Immature natural killer cell (primary cell): ENCODE data around the gene NBEAL2. TPM values are rescaled to one million over a fixed set of nuclear protein-coding genes. Genes with fewer than 3 reads are reported as not detected.

ENCODE experiments used
- DNase-seq, 3 donors: peaks; one replicate each; pipeline ENCODE4 v3.0.0; 2022; ENCODE audit warnings: mixed read lengths in 1 of 3
- H3K27ac Mint-ChIP-seq, 6 donors: one replicate each; pipeline ENCODE4 v1.8.0; 2020; ENCODE audit warnings: mixed read lengths in 6 of 6, mild to moderate bottlenecking in 5 of 6, inconsistent platforms in 4 of 6, moderate library complexity in 3 of 6
- H3K27me3 Mint-ChIP-seq, 3 donors: one replicate each; pipeline ENCODE4 v1.8.0; 2020 to 2021; ENCODE audit warnings: low read depth in 3 of 3, mild to moderate bottlenecking in 3 of 3, mixed read lengths in 3 of 3, moderate library complexity in 3 of 3, inconsistent platforms in 1 of 3
- H3K36me3 Mint-ChIP-seq, 3 donors: one replicate each; pipeline ENCODE4 v1.8.0; 2020; ENCODE audit warnings: mixed read lengths in 3 of 3, inconsistent platforms in 2 of 3, mild to moderate bottlenecking in 2 of 3
- H3K4me1 Mint-ChIP-seq, 2 donors: one replicate each; pipeline ENCODE4 v1.8.0; 2020; ENCODE audit warnings: inconsistent platforms in 2 of 2, mild to moderate bottlenecking in 2 of 2, mixed read lengths in 2 of 2, moderate library complexity in 1 of 2
- H3K4me3 Mint-ChIP-seq, 5 donors: one replicate each; pipeline ENCODE4 v1.8.0; 2020; ENCODE audit warnings: mild to moderate bottlenecking in 5 of 5, mixed read lengths in 5 of 5, inconsistent platforms in 3 of 5, moderate library complexity in 3 of 5
- H3K9me3 Mint-ChIP-seq, 6 donors: one replicate each; pipeline ENCODE4 v1.8.0; 2020; ENCODE audit warnings: mild to moderate bottlenecking in 6 of 6, mixed read lengths in 6 of 6, inconsistent platforms in 4 of 6, moderate library complexity in 3 of 6
- polyA plus RNA-seq, 3 donors: library from polyadenylated mRNA; unstranded; fragments of 300-500 nt; fragmentation: Illumina TruSeq; gene quantifications; one replicate each; pipeline ENCODE4 v1.2.3, GENCODE V29; 2021

The NBEAL2 gene
- polyA plus RNA-seq, 3 donors from 2014 or later = 7.9 to 28.4 (median 9.9) TPM

- Mint-ChIP-seq H3K27ac (peak overlapping the region; percentile 50 to 79 (median 66)), H3K4me3 (no peak overlapping the region), H3K9me3 (no peaks in the 10 kb centered on the region), H3K36me3 (peaks cover 21 to 36% (median 29%) of the 10 kb centered on the region in 3 donors), H3K4me1 (peaks cover 76 to 87% of the 10 kb centered on the region in 2 donors), H3K27me3 (peaks cover 0 to 13% (median 2%) of the 10 kb centered on the region in 3 donors)
- no peak for DNase-seq
These were observed 43.4 kb upstream of the NBEAL2 start for GRCh38 chr3:46935989-46936558.

DNA sequence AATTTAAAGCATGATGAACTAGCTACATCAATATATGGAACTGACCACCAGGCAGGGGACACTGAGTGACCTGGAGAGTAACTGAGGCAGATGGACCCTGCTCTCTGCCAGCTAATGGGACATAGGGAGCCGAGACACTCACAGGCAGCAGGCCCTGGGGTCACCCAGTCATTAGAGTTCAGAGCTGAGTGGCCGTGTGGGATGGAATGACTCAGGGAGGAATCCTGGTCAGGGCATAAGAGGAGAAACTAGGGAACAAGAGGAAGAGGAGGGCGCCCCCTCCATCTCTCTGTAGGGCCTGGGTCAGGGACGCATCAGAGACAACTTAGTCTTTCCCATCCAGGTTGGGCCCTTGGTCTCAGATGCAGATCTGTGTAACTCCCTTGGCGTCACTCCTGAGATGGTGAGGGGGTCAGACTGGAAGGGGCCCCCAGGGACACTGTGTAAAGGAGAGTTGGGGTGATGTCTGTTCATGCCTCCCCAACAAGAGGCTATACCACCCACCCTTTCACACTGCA is 42.7 kb upstream of the NBEAL2 start:
- Mint-ChIP-seq H3K4me1 (peaks cover 73 to 84% of the 10 kb centered on the region in 2 donors), H3K9me3 (no peaks in the 10 kb centered on the region), H3K36me3 (peaks cover 21 to 36% (median 29%) of the 10 kb centered on the region in 3 donors), H3K27me3 (peaks cover 0 to 7% (median 2%) of the 10 kb centered on the region in 3 donors), H3K4me3 (no peak overlapping the region), H3K27ac (peak overlapping the region; percentile 40 to 74 (median 58))
- no peak for DNase-seq

DNA sequence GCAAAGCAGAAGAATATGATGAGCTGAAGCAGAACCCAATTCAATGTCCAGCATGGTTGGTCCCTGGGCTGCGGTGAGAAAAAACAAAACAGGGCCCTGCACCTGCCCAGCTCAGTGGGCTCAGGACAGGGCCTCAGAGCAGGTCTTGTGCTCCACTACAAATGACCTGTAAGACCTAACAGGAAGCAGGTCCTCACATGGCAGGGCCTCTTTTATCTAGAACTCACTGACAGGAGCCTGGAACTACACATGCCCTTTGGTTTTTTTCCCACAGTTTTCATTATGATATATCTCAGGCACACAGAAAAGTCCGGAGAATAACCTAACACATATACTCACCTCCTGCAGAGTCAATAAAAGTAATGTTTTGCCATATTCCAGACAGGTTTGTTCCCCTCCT is 41.3 kb upstream of the NBEAL2 start:
- Mint-ChIP-seq H3K9me3 (no peaks in the 10 kb centered on the region), H3K27me3 (peaks cover 0 to 7% (median 2%) of the 10 kb centered on the region in 3 donors), H3K4me3 (peak overlapping the region; percentile 60 to 72 (median 68)), H3K4me1 (peaks cover 73 to 84% of the 10 kb centered on the region in 2 donors), H3K36me3 (peaks cover 21 to 40% (median 29%) of the 10 kb centered on the region in 3 donors), H3K27ac (peak overlapping the region; percentile 87 to 98 (median 94))
- no peak for DNase-seq

GRCh38 chr3:46939578-46940445 is 39.7 kb upstream of the NBEAL2 start:
- Mint-ChIP-seq H3K9me3 (no peaks in the 10 kb centered on the region), H3K4me1 (peaks cover 81 to 85% of the 10 kb centered on the region in 2 donors)

DNA sequence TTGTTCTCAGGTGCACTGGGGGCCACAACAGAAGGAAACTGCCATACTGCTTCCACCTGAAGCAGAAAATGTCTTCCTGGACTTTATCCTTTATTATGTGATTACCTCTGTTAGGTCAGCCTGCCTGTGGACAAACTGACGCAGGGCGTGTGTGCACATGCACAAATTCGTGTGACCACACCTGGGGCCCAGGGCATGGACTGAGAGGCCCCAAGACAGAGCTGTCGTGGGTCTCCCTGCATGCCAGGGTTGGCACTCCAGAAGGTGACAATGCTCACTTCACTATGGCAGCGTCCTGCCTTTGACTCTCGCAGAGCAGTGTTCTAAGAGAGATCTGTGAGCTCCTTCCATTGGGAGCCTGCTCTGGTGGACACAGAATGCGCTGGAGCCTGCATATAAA is 37.4 kb upstream of the NBEAL2 start:
- H3K4me3 Mint-ChIP-seq = no peak overlapping the region
- peaks cover 12 to 31% (median 22%) of the 10 kb centered on the region in 3 donors for H3K36me3 Mint-ChIP-seq
- H3K27me3 Mint-ChIP-seq = peaks cover 2 to 11% (median 6%) of the 10 kb centered on the region in 3 donors
- H3K9me3 Mint-ChIP-seq = no peaks in the 10 kb centered on the region
- DNase-seq = no peak
- peaks cover 92 to 93% of the 10 kb centered on the region in 2 donors for H3K4me1 Mint-ChIP-seq
- peak overlapping the region in 4 of 6 donors; percentile 75 to 100 (median 90) for H3K27ac Mint-ChIP-seq

More at GRCh38 chr3:46939578-46940445, 39.7 kb upstream of the NBEAL2 start:
- Mint-ChIP-seq H3K27ac (peak overlapping the region; percentile 89 to 98 (median 94)), H3K4me3 (peak overlapping the region; percentile 44 to 81 (median 71)), H3K36me3 (peaks cover 21 to 40% (median 32%) of the 10 kb centered on the region in 3 donors), H3K27me3 (peaks cover 0 to 11% (median 3%) of the 10 kb centered on the region in 3 donors)
- no peak for DNase-seq

GRCh38 chr3:46942481-46943236 is 36.8 kb upstream of the NBEAL2 start:
- H3K4me1 Mint-ChIP-seq = peaks cover 94 to 96% of the 10 kb centered on the region in 2 donors
- H3K4me3 Mint-ChIP-seq = peak overlapping the region in 3 of 5 donors; percentile 15 to 46 (median 21)
- no peak for DNase-seq
- peaks cover 12 to 29% (median 20%) of the 10 kb centered on the region in 3 donors for H3K36me3 Mint-ChIP-seq
- no peaks in the 10 kb centered on the region for H3K9me3 Mint-ChIP-seq
- peak overlapping the region; percentile 44 to 100 (median 76) for H3K27ac Mint-ChIP-seq
- H3K27me3 Mint-ChIP-seq = peaks cover 3 to 16% (median 9%) of the 10 kb centered on the region in 3 donors

DNA sequence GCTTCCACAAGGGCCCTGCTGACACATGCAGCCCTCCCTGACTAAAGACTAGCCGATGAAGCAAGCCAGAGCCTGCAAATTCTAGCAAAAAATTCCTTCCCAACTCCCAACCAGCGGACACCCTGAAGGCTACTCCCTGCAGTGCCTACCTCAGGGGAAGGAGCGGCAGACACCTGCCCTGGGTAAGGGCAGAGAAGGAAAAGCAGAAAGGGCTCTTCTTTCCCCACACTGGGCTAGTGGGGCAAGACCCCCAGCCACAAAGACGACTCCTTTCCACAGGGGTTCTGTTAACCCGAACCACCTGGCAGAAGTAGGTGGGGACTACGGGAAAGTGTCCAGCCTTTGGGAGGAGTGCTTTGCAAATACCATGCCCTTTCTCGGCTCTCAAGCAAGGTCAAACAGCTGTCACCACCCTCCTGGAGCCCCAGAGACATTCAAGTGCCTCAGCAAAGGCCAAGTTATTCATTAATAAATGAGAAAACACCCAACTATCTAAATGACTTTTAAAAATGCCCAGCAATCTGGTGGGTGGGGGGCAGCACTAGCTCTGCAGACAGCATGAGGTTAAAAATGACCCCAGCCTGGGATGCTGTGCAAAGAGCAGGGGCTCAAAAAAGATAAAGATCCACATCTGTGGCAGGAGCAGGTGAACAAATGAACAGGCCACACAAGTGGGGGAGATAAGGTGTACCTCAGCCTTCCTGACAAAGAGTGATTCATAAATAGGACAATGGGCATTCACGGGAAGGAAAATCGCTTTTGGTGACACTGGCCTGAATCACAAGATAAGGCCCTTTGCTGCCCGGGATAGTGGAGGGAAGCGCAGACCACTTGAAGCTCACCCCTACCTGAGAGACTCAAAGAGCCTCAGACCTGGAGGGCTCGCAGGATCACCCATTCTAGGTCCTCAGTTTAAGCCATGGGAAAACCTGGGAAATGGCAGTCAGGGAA is 36.0 kb upstream of the NBEAL2 start:
- Mint-ChIP-seq H3K9me3 (no peaks in the 10 kb centered on the region), H3K36me3 (peaks cover 12 to 22% (median 13%) of the 10 kb centered on the region in 3 donors), H3K4me3 (peak overlapping the region in 1 of 5 donors; percentile 29), H3K4me1 (peaks cover 94 to 96% of the 10 kb centered on the region in 2 donors), H3K27ac (peak overlapping the region; percentile 99 to 100 (median 99)), H3K27me3 (peaks cover 6 to 22% (median 14%) of the 10 kb centered on the region in 3 donors)
- DNase-seq = no peak

- peak overlapping the region; percentile 99 to 100 (median 99) for H3K27ac Mint-ChIP-seq
- H3K4me3 Mint-ChIP-seq = peak overlapping the region; percentile 21 to 91 (median 79)
- peaks cover 94 to 96% of the 10 kb centered on the region in 2 donors for H3K4me1 Mint-ChIP-seq
- H3K27me3 Mint-ChIP-seq = peaks cover 13 to 27% (median 14%) of the 10 kb centered on the region in 3 donors
- no peak for DNase-seq
- no peaks in the 10 kb centered on the region for H3K9me3 Mint-ChIP-seq
- H3K36me3 Mint-ChIP-seq = peaks cover 8 to 17% (median 9%) of the 10 kb centered on the region in 3 donors
These were observed 35.3 kb upstream of the NBEAL2 start for GRCh38 chr3:46944191-46944590.

DNA sequence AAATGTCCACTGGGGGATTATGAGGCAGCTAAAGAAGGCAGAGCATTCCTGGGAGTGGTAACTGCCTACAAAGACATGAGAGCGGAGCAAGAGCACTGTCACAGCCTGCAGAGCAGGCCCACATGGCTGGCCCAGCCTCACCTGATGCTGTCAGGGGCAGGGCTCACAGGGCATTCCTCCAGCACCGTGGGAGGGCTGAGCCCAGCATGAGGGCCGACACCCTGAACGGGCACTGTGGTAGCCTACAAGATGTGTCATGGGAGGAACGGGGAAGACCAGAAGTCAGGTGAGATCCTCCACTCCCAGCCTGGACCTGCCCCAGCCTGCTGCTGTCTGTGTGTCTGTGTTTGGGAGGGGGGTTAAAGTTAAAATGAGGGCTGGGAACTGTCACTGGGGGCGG is 33.0 kb upstream of the NBEAL2 start:
- no peak for DNase-seq
- H3K27ac Mint-ChIP-seq = peak overlapping the region; percentile 99 to 100 (median 99)
- H3K4me3 Mint-ChIP-seq = peak overlapping the region; percentile 79 to 91 (median 84)
- peaks cover 13 to 29% (median 13%) of the 10 kb centered on the region in 3 donors for H3K27me3 Mint-ChIP-seq
- H3K36me3 Mint-ChIP-seq = peaks cover 0 to 7% (median 4%) of the 10 kb centered on the region in 3 donors
- H3K4me1 Mint-ChIP-seq = peaks cover 99% of the 10 kb centered on the region in 2 donors
- peaks cover 0 to 2% (median 0%) of the 10 kb centered on the region in 6 donors for H3K9me3 Mint-ChIP-seq

GRCh38 chr3:46946856-46947545 is 32.5 kb upstream of the NBEAL2 start:
- DNase-seq = peak; percentile 81 to 82 (median 81)
- Mint-ChIP-seq H3K27me3 (peaks cover 14 to 32% (median 16%) of the 10 kb centered on the region in 3 donors), H3K36me3 (peaks cover 0 to 7% (median 4%) of the 10 kb centered on the region in 3 donors), H3K4me3 (peak overlapping the region; percentile 79 to 91 (median 84)), H3K9me3 (peaks cover 0 to 2% (median 0%) of the 10 kb centered on the region in 6 donors), H3K4me1 (peaks cover 99% of the 10 kb centered on the region in 2 donors), H3K27ac (peak overlapping the region; percentile 99 to 100 (median 99))

GRCh38 chr3:46947546-46947901 is 31.9 kb upstream of the NBEAL2 start:
- DNase-seq = no peak
- H3K4me1 Mint-ChIP-seq = peaks cover 99% of the 10 kb centered on the region in 2 donors
- peak overlapping the region; percentile 79 to 91 (median 84) for H3K4me3 Mint-ChIP-seq
- peaks cover 0 to 2% (median 0%) of the 10 kb centered on the region in 6 donors for H3K9me3 Mint-ChIP-seq
- H3K27ac Mint-ChIP-seq = peak overlapping the region; percentile 99 to 100 (median 99)
- peaks cover 15 to 33% (median 20%) of the 10 kb centered on the region in 3 donors for H3K27me3 Mint-ChIP-seq
- peaks cover 0 to 7% (median 3%) of the 10 kb centered on the region in 3 donors for H3K36me3 Mint-ChIP-seq
